ENCODE measurements around the gene BRD3.

- TF ChIP-seq POLR2A (IDR thresholded peaks at IDR 0.05) (no peak), EP300 (IDR thresholded peaks at IDR 0.05) (no peak)
- TF ChIP-seq, protein P1, sequence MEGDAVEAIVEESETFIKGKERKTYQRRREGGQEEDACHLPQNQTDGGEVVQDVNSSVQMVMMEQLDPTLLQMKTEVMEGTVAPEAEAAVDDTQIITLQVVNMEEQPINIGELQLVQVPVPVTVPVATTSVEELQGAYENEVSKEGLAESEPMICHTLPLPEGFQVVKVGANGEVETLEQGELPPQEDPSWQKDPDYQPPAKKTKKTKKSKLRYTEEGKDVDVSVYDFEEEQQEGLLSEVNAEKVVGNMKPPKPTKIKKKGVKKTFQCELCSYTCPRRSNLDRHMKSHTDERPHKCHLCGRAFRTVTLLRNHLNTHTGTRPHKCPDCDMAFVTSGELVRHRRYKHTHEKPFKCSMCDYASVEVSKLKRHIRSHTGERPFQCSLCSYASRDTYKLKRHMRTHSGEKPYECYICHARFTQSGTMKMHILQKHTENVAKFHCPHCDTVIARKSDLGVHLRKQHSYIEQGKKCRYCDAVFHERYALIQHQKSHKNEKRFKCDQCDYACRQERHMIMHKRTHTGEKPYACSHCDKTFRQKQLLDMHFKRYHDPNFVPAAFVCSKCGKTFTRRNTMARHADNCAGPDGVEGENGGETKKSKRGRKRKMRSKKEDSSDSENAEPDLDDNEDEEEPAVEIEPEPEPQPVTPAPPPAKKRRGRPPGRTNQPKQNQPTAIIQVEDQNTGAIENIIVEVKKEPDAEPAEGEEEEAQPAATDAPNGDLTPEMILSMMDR (IDR thresholded peaks at IDR 0.05): no peak
Measured at GRCh38 chr9:134083451-134083850, 15.6 kb upstream of the BRD3 start.

All from tibial nerve (tissue), 4 donors.